ENCODE measurements around the gene SGMS1.
"Not testable (repeated sequence)": the region's sequence is repeated elsewhere in the genome, so short reads cannot be mapped to it uniquely, and the experiment has no call there.

SGMS1 gene

DNA sequence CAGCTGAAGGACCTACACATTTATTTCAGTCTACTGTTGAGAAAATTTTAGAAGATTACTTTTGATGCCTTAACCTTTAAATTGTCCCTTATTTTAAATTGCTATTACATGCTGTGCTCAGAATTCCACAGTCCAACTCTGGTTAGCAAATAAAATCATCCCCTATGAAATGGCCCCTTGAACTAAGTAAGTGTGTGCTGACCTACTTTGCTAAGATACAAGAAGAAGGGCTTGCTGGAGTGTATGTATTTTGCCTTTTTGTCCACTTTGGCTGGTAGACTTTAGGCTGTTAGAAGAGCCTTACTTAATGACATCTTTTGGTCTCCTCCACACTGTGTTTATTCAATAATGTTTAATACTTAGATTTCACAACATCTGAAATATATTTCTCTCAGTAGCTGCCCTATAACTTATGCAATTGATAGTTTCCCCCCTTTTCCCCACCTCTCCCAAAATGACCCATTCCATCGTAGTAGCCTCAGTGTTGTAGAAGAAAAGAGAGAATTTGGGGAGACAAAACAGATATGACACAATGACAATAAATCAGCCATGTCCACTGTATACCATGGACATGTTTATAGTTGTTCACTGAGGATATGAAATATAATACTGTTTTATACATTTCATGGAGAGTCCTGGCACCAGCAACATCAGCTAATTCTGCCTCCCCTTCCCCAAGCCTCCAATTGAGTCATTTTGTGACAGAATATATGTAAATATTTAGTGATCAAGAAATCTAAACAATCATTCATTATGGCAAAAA, 264.6 kb downstream of the SGMS1 start:
- H3K79me2 ChIP-seq (ENCODE audit: control insufficient read depth, low read length): peaks cover 65% of the 10 kb centered on the region
- H4K20me1 ChIP-seq (ENCODE audit: control insufficient read depth, insufficient read depth, low read depth, low read length): no peaks in the 10 kb centered on the region
- H3K36me3 ChIP-seq (ENCODE audit: control insufficient read depth, low read length): peaks cover 28% of the 10 kb centered on the region
- TF ChIP-seq EZH2phosphoT487 (IDR thresholded peaks at IDR 0.05; ENCODE audit: borderline replicate concordance, low read length): no peak
- H3K27me3 ChIP-seq (ENCODE audit: control insufficient read depth, low read length): no peaks in the 10 kb centered on the region
- no peaks in the 10 kb centered on the region; the same call in 1 of the 2 replicates for H3K9me3 ChIP-seq (ENCODE audit: control insufficient read depth, insufficient read depth, low read length)
- H3K4me3 ChIP-seq (ENCODE audit: low read length): peak overlapping the region; percentile 80
- H3K4me1 ChIP-seq (ENCODE audit: control insufficient read depth, low read length): peaks cover 47% of the 10 kb centered on the region
- peak overlapping the region; percentile 95 for H3K27ac ChIP-seq (ENCODE audit: low read depth, low read length)
- H3K9me2 ChIP-seq (replicated peaks; ENCODE audit: control insufficient read depth, low read length): no peaks in the 10 kb centered on the region
- H3K4me2 ChIP-seq (ENCODE audit: low read length): peak overlapping the region; percentile 89
- H3F3A ChIP-seq (ENCODE audit: control insufficient read depth, insufficient read depth): peaks cover 32% of the 10 kb centered on the region

DNA sequence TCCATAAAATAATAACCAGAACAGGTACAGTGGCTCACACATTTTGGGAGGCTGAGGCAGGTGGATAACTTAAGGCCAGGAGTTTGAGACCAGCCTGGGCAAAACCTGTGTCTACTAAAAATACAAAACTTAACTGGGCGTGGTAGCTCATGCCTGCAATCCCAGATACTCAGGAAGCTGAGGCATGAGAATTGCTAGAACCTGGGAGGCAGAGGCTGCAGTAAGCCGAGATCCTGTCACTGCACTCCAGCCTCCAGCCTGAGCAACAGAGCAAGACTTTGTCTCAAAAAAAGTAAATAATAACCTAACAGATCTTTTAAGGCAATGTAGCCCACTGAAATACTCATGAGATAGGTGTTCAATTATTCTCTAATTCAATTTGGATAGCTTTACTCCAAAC, 265.3 kb downstream of the SGMS1 start:
- H3K4me1 ChIP-seq (ENCODE audit: control insufficient read depth, low read length): peaks cover 40% of the 10 kb centered on the region
- peak overlapping the region; percentile 89 for H3K4me2 ChIP-seq (ENCODE audit: low read length)
- no peaks in the 10 kb centered on the region for H3K27me3 ChIP-seq (ENCODE audit: control insufficient read depth, low read length)
- H3K36me3 ChIP-seq (ENCODE audit: control insufficient read depth, low read length): peaks cover 28% of the 10 kb centered on the region
- peaks cover 25% of the 10 kb centered on the region for H3F3A ChIP-seq (ENCODE audit: control insufficient read depth, insufficient read depth)
- peaks cover 65% of the 10 kb centered on the region for H3K79me2 ChIP-seq (ENCODE audit: control insufficient read depth, low read length)
- H3K9me3 ChIP-seq (ENCODE audit: control insufficient read depth, insufficient read depth, low read length): no peaks in the 10 kb centered on the region; the same call in 1 of the 2 replicates
- H3K9me2 ChIP-seq (replicated peaks; ENCODE audit: control insufficient read depth, low read length): no peaks in the 10 kb centered on the region
- peak overlapping the region; percentile 80 for H3K4me3 ChIP-seq (ENCODE audit: low read length)
- no peaks in the 10 kb centered on the region for H4K20me1 ChIP-seq (ENCODE audit: control insufficient read depth, insufficient read depth, low read depth, low read length)
- peak overlapping the region; percentile 95 for H3K27ac ChIP-seq (ENCODE audit: low read depth, low read length)
- TF ChIP-seq EZH2phosphoT487 (IDR thresholded peaks at IDR 0.05; ENCODE audit: borderline replicate concordance, low read length): no peak
- TF ChIP-seq, protein P1, sequence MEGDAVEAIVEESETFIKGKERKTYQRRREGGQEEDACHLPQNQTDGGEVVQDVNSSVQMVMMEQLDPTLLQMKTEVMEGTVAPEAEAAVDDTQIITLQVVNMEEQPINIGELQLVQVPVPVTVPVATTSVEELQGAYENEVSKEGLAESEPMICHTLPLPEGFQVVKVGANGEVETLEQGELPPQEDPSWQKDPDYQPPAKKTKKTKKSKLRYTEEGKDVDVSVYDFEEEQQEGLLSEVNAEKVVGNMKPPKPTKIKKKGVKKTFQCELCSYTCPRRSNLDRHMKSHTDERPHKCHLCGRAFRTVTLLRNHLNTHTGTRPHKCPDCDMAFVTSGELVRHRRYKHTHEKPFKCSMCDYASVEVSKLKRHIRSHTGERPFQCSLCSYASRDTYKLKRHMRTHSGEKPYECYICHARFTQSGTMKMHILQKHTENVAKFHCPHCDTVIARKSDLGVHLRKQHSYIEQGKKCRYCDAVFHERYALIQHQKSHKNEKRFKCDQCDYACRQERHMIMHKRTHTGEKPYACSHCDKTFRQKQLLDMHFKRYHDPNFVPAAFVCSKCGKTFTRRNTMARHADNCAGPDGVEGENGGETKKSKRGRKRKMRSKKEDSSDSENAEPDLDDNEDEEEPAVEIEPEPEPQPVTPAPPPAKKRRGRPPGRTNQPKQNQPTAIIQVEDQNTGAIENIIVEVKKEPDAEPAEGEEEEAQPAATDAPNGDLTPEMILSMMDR (IDR thresholded peaks at IDR 0.05; ENCODE audit: low read depth, low read length, poor library complexity, severe bottlenecking): no peak

DNA sequence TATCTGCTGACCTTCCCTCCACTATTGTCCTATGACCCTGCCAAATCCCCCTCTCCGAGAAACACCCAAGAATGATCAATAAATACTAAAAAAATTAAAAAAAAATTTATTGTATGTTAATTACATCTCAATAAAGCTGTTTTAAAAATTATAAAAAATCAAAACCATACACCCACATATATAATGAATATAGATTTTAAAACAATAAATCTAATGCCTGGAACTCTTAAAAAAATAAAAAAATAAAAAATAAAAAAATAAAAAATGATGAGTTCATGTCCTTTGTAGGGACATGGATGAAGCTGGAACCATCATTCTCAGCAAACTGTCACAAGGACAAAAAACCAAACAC, 267.3 kb downstream of the SGMS1 start:
- Histone ChIP-seq H3K36me3 (ENCODE audit: control insufficient read depth, low read length) (peaks cover 36% of the 10 kb centered on the region), H3K79me2 (ENCODE audit: control insufficient read depth, low read length) (peaks cover 74% of the 10 kb centered on the region), H3K4me1 (ENCODE audit: control insufficient read depth, low read length) (peaks cover 21% of the 10 kb centered on the region)
- not testable (repeated sequence) for H3K9me3 ChIP-seq (ENCODE audit: control insufficient read depth, insufficient read depth, low read length); H3K27ac ChIP-seq (ENCODE audit: low read depth, low read length); H3K4me3 ChIP-seq (ENCODE audit: low read length); H3K27me3 ChIP-seq (ENCODE audit: control insufficient read depth, low read length); H3F3A ChIP-seq (ENCODE audit: control insufficient read depth, insufficient read depth); H3K9me2 ChIP-seq (replicated peaks; ENCODE audit: control insufficient read depth, low read length); H3K4me2 ChIP-seq (ENCODE audit: low read length); H4K20me1 ChIP-seq (ENCODE audit: control insufficient read depth, insufficient read depth, low read depth, low read length)

- not testable (repeated sequence) for H4K20me1 ChIP-seq (ENCODE audit: control insufficient read depth, insufficient read depth, low read depth, low read length); H3F3A ChIP-seq (ENCODE audit: control insufficient read depth, insufficient read depth); H3K27me3 ChIP-seq (ENCODE audit: control insufficient read depth, low read length); H3K9me2 ChIP-seq (replicated peaks; ENCODE audit: control insufficient read depth, low read length); H3K4me2 ChIP-seq (ENCODE audit: low read length); H3K4me3 ChIP-seq (ENCODE audit: low read length); H3K27ac ChIP-seq (ENCODE audit: low read depth, low read length)
- Histone ChIP-seq H3K9me3 (ENCODE audit: control insufficient read depth, insufficient read depth, low read length) (peaks cover 11% of the 10 kb centered on the region; the same call in 1 of the 2 replicates), H3K79me2 (ENCODE audit: control insufficient read depth, low read length) (peaks cover 74% of the 10 kb centered on the region), H3K4me1 (ENCODE audit: control insufficient read depth, low read length) (peaks cover 18% of the 10 kb centered on the region), H3K36me3 (ENCODE audit: control insufficient read depth, low read length) (peaks cover 37% of the 10 kb centered on the region)
Measured at GRCh38 chr10:50355693-50356480, 267.9 kb downstream of the SGMS1 start.

Measured in DOHH2 (cell line).